ENCODE data around the gene PTHLH. TPM values are rescaled to one million over a fixed set of nuclear protein-coding genes. Genes with fewer than 3 reads are reported as not detected.

The PTHLH gene
- polyA plus RNA-seq, 1 donor (not counting 4 experiments of a cell fraction or from before 2014, with no cell fraction given): 775 TPM

GRCh38 chr12:27996761-27997160 is 24.2 kb upstream of the PTHLH start:
- H3K79me2 ChIP-seq (ENCODE audit: control insufficient read depth, insufficient read depth, low read length): no peaks in the 10 kb centered on the region
- H3K4me2 ChIP-seq (ENCODE audit: control insufficient read depth, extremely low read depth, insufficient read depth, low read depth, low read length): no peak overlapping the region
- H3K4me3 ChIP-seq (ENCODE audit: control insufficient read depth in 2 of 3, extremely low read depth in 1 of 3, insufficient read depth in 2 of 3, low read depth in 1 of 3, low read length in 3 of 3): no peak overlapping the region
- no peaks in the 10 kb centered on the region for H3K9me1 ChIP-seq (ENCODE audit: control insufficient read depth, extremely low read depth, insufficient read depth, low read length)
- H3K4me1 ChIP-seq (ENCODE audit: control insufficient read depth, extremely low read depth, insufficient read depth, low read length): peaks cover 32% of the 10 kb centered on the region
- no peaks in the 10 kb centered on the region for H4K20me1 ChIP-seq (ENCODE audit: control insufficient read depth, extremely low read depth, insufficient read depth, low read length)
- dilution Hi-C loops (cut with MboI; ENCODE audit: extremely low pct_ligation_motif_present, low sequenced_read_pairs): no loop called here
- H3K36me3 ChIP-seq (ENCODE audit: control insufficient read depth in 2 of 2, extremely low read depth in 1 of 2, insufficient read depth in 2 of 2, low read length in 2 of 2): no peaks in the 10 kb centered on the region
- DNase-seq (ENCODE audit: low read depth, low spot score) (no peak), FAIRE-seq (no peak)
- TF ChIP-seq, protein P1, sequence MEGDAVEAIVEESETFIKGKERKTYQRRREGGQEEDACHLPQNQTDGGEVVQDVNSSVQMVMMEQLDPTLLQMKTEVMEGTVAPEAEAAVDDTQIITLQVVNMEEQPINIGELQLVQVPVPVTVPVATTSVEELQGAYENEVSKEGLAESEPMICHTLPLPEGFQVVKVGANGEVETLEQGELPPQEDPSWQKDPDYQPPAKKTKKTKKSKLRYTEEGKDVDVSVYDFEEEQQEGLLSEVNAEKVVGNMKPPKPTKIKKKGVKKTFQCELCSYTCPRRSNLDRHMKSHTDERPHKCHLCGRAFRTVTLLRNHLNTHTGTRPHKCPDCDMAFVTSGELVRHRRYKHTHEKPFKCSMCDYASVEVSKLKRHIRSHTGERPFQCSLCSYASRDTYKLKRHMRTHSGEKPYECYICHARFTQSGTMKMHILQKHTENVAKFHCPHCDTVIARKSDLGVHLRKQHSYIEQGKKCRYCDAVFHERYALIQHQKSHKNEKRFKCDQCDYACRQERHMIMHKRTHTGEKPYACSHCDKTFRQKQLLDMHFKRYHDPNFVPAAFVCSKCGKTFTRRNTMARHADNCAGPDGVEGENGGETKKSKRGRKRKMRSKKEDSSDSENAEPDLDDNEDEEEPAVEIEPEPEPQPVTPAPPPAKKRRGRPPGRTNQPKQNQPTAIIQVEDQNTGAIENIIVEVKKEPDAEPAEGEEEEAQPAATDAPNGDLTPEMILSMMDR (optimal IDR thresholded peaks at IDR 0.05 in 1 of 3, IDR thresholded peaks at IDR 0.05 in 1 of 3, conservative IDR thresholded peaks at IDR 0.05 in 1 of 3; ENCODE audit: extremely low read depth in 1 of 3, insufficient read depth in 2 of 3, low read length in 3 of 3): no peak
- TF ChIP-seq EZH2 (IDR thresholded peaks at IDR 0.05; ENCODE audit: low read length): no peak
- H2AFZ ChIP-seq (ENCODE audit: control insufficient read depth, low read length): no peak overlapping the region
- no peak overlapping the region for H3K27ac ChIP-seq (ENCODE audit: control insufficient read depth, insufficient read depth, low read length)
- no peaks in the 10 kb centered on the region for H3K9me3 ChIP-seq (ENCODE audit: control insufficient read depth, low read depth, low read length)
- no peaks in the 10 kb centered on the region for H3K27me3 ChIP-seq (ENCODE audit: control insufficient read depth, extremely low read depth, insufficient read depth, low read length)
- no peak overlapping the region for H3K9ac ChIP-seq (ENCODE audit: control insufficient read depth, extremely low read depth, insufficient read depth, low read length)

DNA sequence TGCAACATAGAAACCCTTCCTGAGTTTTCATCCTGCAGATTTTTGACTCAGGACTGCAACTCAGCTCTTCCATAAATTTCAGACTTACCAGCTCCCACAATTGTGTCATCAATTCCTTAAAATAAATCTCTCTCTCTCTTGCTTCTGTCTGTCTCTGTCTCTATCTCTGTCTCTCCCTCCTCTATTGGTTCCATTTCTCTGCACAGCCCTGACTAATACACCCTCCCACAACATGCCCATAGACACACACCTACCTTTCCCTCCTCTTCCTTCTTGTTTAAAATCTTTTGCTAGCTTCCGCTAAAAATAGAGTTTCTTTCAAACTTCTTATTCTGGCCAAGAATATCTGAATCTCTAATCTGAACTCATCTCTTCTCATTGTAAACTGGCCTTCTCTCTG is 22.9 kb upstream of the PTHLH start:
- Histone ChIP-seq H3K4me3 (ENCODE audit: control insufficient read depth in 2 of 3, extremely low read depth in 1 of 3, insufficient read depth in 2 of 3, low read depth in 1 of 3, low read length in 3 of 3) (no peak overlapping the region), H3K27me3 (ENCODE audit: control insufficient read depth, extremely low read depth, insufficient read depth, low read length) (no peaks in the 10 kb centered on the region), H2AFZ (ENCODE audit: control insufficient read depth, low read length) (no peak overlapping the region), H3K9ac (ENCODE audit: control insufficient read depth, extremely low read depth, insufficient read depth, low read length) (no peak overlapping the region), H3K79me2 (ENCODE audit: control insufficient read depth, insufficient read depth, low read length) (no peaks in the 10 kb centered on the region), H3K4me2 (ENCODE audit: control insufficient read depth, extremely low read depth, insufficient read depth, low read depth, low read length) (no peak overlapping the region), H3K27ac (ENCODE audit: control insufficient read depth, insufficient read depth, low read length) (no peak overlapping the region), H4K20me1 (ENCODE audit: control insufficient read depth, extremely low read depth, insufficient read depth, low read length) (no peaks in the 10 kb centered on the region), H3K4me1 (ENCODE audit: control insufficient read depth, extremely low read depth, insufficient read depth, low read length) (peaks cover 30% of the 10 kb centered on the region), H3K36me3 (ENCODE audit: control insufficient read depth in 2 of 2, extremely low read depth in 1 of 2, insufficient read depth in 2 of 2, low read length in 2 of 2) (no peaks in the 10 kb centered on the region), H3K9me1 (ENCODE audit: control insufficient read depth, extremely low read depth, insufficient read depth, low read length) (no peaks in the 10 kb centered on the region), H3K9me3 (ENCODE audit: control insufficient read depth, low read depth, low read length) (no peaks in the 10 kb centered on the region)
- TF ChIP-seq, protein P1 (optimal IDR thresholded peaks at IDR 0.05 in 1 of 3, IDR thresholded peaks at IDR 0.05 in 1 of 3, conservative IDR thresholded peaks at IDR 0.05 in 1 of 3; ENCODE audit: extremely low read depth in 1 of 3, insufficient read depth in 2 of 3, low read length in 3 of 3): no peak
- TF ChIP-seq EZH2 (IDR thresholded peaks at IDR 0.05; ENCODE audit: low read length): no peak
- dilution Hi-C loops (cut with MboI; ENCODE audit: extremely low pct_ligation_motif_present, low sequenced_read_pairs): no loop called here
- DNase-seq (ENCODE audit: low read depth, low spot score) (no peak), FAIRE-seq (no peak)
